Adrenal gland (tissue), 5 donors: ENCODE data around the gene ABO.

Source experiments
- CTCF ChIP-seq, 6 experiments: fragments of 450-650 bp in 4 of 6; fragments of 200-600 bp in 2 of 6; sonication (generic) in 1 of 6; IDR thresholded peaks; 1 replicate in 5 of 6; 2 replicates in 1 of 6; pipeline versions ENCODE4 v1.5.1 to v1.8.0; 2016 to 2021; ENCODE audit warnings: antibody characterized with exemption in 6 of 6, mild to moderate bottlenecking in 2 of 6, moderate library complexity in 1 of 6
- POLR2A ChIP-seq, 2 donors: fragments of 450-650 bp; IDR thresholded peaks; one replicate each; pipeline ENCODE4 v1.6.1; 2017; ENCODE audit warnings: antibody characterized with exemption in 2 of 2, mild to moderate bottlenecking in 2 of 2, moderate library complexity in 1 of 2
- donor health status: DM: no; HTN: no; CAD: no.

GRCh38 chr9:133285252-133285775 is 10.3 kb upstream of the ABO start:
- no peak for TF ChIP-seq POLR2A (IDR thresholded peaks at IDR 0.05)
- no peak for TF ChIP-seq CTCF (IDR thresholded peaks at IDR 0.05)
